Measurements from ENCODE around the gene CTNNA3.

Gene CTNNA3

DNA sequence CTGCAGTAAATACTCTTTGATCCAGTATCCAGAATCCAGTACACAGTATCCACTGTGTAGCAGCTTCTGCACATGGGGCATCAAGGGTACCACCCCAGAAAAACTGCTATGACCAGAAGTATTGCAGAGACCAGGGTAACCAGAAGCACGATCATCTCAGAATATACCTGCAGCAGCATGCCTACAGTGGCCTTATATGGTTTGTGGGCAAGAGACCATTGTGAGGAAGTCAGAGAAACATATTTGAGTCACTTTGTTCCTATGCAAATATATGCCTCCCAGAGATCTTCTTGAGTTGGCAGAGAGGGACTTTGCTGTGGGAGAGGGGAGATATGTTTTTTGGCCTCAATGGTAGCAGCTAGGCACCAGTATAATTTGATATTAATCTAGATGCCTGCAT, 976.5 kb downstream of the CTNNA3 start:
- in situ Hi-C loops (cut with MboI; ENCODE audit: low sequenced_read_pairs): no loop called here

DNA sequence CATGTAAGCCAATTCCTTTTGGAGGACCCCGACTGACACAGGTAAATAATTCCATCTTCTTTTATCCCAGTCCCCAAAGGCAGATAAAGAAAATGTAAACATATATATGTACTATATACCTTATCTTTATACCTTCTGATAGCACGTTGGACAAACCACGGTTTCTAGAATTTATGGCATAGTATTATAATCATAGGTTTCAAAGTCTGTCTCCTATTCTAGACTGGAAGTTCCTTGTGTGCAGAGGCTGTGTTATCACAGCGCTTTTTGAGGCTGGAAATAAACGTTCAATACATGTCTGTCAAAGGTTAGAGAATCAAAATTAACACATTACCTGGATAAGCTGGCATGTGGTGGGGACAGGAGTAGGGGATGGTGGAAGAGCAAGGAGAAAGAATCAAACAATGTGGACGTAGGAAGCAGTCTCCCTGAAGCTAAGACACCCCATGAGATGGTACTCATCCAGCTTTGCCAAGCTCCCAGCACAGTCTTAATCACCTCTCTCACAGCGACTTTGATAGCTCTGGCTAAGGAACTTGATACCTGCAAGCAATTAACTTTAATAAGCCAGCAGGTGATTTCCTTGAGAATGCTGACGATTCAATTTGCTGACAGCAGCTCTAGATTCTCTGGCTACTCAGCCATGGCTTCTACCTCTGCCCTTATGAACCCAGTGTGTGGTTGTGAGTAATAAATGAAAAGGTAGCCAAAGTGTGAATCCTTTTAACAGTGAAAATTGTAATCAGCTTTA, 978.6 kb downstream of the CTNNA3 start:
- in situ Hi-C loops (cut with MboI; ENCODE audit: low sequenced_read_pairs): no loop called here

DNA sequence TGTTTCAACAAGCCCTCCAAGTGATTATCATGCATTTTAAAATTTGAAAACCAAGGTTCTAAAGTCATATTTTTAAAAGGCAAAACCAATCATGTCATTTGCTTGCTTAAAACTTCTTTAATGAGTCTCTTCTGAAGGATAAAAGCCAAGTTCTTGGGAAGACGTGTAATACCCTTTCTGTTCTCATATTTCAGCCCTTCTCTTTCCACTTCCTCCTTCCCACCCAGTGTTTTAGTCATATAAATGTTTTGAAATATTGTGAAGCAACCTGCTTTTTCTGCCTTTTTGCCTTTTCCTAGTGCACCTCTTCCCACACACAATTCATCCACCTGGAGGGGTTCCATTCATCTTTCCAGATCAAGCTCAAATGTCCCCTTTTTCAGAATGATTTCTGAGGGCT, 981.3 kb downstream of the CTNNA3 start:
- in situ Hi-C loops (cut with MboI; ENCODE audit: low sequenced_read_pairs): no loop called here

DNA sequence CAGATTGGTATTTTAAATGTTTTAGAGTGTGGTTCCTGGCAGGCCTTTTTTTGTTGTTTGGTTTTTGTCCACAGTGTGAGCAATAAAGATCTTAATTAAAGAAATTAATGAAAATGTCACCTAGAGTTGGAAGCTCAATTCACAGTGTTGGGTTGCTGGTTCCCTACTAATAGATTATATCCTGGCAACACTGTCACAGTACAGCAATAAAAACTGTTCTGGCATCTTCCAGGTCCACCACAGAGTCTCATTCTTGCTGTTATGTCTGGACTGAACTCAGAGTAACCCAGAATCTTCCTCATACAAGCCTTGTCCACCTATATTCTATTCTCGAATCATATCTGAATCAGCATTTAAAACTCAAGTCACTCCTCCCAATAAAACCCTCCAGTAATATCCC, 982.6 kb downstream of the CTNNA3 start:
- in situ Hi-C loops (cut with MboI; ENCODE audit: low sequenced_read_pairs): no loop called here

DNA sequence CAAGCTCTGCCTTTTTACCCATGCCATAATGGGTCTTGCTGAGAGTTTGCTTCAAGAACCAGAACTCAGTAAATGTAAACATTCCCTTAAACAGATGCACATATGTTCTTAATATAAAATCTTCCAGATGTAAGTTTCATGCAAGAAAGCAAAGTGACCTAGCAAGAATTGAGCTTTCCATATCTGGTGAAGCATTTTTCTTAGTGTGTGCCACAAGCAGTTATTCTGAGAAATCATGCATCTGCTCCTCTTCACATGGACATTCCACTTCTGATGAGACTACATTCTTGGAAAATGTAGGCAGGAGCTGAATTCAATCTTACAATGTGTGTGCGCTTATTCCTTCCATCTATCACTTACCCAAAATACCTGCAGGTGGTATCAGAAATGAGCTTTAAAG, 997.9 kb downstream of the CTNNA3 start:
- in situ Hi-C loops (cut with MboI; ENCODE audit: low sequenced_read_pairs): no loop called here

DNA sequence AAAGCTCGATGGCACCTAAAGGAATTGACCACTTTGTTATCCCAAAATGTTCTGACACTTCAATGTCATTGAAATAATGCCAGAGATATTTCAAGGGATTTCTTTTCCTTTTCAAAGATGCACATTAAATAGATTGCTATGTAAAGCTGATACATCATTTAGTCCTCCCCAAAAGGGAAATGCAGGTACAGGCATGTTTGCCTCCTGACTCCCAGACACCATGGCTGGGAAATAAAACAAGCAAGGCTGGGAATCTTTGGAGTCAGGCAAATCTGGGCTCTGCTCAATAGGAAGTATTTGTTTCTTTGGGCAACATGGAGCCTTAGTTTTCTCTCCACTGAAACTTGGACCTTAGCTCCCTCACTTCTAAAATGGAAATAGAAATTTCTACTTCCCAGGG, 1000.9 kb downstream of the CTNNA3 start:
- in situ Hi-C loops (cut with MboI; ENCODE audit: low sequenced_read_pairs): no loop called here

DNA sequence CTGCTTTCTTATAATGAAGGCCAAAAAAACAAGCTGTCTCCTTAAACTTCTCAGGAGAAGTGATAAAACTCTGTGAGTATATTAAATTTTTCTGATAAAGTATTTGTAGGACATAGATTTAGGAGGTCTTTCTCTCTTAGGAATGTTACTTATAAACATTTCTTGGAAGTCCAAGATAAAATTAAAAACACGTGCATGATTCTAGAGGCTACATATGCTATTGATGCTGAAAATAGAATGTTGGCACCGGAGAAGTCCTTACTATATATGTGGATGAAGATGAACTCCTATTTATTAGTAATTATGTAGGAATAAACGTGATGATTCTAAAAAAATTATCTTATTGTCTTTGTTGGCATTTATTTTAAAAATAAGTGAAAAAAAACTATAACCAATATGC, 1011.4 kb downstream of the CTNNA3 start:
- in situ Hi-C loops (cut with MboI; ENCODE audit: low sequenced_read_pairs): no loop called here

DNA sequence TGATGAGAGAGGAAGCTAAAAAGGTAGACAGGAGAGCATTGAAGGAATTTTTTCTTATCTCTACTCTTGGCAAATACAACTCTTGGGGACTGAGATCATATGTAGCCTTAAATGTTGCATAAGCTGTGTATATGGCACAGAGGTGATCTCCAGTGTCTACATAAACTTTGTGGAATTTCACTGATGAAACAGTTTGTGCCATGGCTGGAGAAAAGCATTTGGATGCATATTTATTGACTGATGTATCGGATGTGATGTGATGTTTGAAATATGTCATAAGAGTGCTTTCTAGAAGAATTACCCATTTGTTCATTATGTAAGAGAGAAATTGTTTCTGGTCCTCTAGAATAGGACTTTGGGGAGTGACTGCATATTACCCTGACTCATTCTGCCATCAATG, 1015.1 kb downstream of the CTNNA3 start:
- in situ Hi-C loops (cut with MboI; ENCODE audit: low sequenced_read_pairs): no loop called here

DNA sequence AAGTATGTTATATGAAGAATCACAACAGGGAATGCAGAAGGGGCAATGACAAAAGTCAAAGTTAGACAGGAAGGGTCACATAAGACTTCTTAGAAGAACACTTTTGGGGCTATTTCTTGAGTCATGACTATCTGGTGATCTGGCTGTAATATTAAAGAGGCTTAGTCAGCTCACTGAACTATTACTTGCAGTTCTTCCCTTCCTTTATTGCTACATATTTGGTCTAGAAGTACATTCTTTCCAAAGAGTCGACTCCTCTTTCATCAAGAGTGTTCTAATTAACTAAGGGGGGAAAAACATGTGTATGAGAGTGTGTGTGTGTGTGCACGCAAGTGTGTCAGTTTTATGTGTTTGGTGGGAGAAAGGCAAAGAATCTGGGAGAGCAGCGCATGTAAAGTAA, 1017.5 kb downstream of the CTNNA3 start:
- in situ Hi-C loops (cut with MboI; ENCODE audit: low sequenced_read_pairs): no loop called here

DNA sequence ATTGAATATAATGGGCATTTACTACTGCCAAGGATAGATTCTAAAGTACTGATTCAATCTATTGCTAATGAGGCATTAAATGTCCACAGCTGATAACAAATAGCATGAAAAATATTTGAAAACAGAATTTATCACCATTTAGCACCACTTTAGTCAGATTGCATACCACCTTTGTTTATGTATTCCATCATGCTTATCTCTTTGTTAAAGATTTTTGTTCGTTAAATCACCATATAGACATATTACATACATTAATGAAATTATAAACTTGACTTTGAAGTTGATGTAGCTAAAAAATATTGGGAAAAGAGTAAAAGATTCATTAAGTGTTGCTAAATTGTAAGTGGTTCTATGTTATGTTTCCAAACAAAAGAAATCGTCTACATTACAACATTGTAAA, 1022.9 kb downstream of the CTNNA3 start:
- in situ Hi-C loops (cut with MboI; ENCODE audit: low sequenced_read_pairs): no loop called here

DNA sequence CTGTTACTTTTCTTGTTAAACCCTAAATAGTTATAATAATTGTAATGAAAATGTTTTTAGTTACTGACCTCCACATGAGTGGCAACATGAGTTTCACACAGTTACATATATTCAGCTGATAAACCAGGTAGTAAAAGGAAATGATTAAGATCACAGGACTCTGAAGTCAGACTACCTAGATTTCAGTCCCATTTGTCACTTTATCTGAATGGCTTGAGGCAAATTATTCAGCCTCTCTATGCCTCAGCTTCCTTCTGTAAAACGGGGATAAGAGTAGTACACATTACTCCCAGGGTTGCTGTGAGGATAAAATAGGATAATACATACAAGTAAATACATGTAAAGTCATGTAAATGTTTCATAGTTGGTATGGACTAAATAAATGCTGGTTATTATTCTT, 1024.4 kb downstream of the CTNNA3 start:
- in situ Hi-C loops (cut with MboI; ENCODE audit: low sequenced_read_pairs): no loop called here

DNA sequence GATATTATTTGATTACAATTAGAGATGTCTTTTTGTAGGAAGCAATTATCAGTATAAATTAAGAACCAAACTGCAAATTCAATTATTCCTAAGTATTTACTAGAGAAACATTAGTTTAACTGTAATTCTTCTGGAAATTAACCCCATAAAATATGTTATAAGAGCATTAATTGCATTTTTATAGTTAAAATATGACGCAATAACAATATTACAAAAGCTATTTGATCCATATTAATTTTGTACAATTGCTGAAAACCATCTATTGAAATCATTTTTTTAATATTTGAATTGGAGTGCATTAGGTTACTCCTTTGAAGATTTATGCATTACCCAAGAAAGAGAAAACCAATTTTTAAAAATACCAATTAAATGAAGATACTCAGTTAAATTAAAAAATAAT, 1024.9 kb downstream of the CTNNA3 start:
- in situ Hi-C loops (cut with MboI; ENCODE audit: low sequenced_read_pairs): no loop called here

DNA sequence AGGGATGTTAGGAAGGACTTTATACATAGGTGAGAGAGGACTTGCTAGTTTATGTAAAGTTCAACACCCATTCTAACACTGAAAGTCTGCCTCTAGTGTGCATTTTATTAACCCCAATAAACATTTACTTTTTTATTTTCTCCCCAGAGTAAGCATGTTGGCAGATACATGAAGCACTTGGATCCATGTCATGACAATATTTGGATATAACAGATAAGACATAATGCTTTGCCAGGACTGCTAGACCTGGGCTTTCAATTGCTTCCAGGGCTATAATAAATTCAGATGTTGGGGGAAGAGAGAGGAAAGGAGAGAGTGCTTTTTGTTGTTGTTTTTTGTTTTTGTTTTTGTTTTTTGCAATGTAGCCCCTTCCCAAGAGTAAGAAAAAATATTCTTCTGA, 1039.5 kb downstream of the CTNNA3 start:
- in situ Hi-C loops (cut with MboI; ENCODE audit: low sequenced_read_pairs): no loop called here

DNA sequence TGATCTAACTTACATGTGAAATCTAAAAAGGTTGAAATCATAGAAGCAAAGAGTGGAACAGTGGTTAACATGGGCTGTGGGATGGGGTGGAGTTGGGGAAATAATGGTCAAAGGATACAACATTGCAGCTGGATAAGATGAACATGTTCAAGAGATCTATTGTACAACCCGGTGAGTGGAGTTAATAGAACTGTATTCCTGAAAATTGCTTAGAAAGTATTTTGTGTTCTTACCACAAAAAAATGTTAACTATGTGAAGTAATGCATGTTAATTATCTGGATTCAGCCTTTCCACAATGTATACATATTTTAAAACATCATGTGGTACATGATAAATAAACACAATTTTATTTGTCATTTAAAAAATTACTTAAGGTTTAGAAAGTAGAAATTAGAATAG, 1041.1 kb downstream of the CTNNA3 start:
- in situ Hi-C loops (cut with MboI; ENCODE audit: low sequenced_read_pairs): no loop called here

DNA sequence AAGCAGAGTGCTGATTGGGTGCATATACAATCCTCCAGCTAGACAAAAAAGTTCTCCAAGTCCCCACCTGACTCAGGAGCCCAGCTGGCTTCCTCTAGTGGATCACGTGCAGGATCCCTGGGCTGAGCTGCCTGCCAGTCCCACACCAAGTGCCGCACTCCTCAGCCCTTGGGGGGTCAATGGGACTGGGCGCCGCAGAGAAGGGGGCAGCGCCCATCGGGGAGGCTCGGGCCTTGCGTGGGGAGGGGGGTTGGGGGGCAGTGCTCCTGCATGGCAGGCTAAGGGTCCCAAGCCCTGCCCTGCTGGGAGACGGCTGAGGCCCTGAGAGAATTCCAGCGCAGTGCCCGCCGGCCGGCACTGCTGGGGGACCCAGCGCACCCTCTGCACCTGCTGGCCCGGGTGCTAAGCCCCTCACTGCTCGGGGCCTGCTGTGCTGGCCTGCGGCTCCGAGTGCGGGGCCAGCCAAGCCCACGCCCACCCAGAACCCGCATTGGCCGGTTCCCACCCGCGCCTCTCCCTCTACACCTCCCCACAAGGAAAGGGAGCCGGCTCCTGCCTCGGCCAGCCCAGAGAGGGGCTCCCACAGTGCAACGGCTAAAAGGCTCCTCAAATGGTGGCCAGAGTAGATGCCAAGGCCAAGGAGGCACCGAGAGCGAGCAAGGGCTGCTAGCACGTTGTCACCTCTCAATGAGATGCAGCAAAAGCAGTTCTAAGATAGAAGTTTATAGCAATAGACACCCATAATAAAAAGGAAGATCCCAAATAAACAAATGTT, 1044.5 kb downstream of the CTNNA3 start:
- in situ Hi-C loops (cut with MboI; ENCODE audit: low sequenced_read_pairs): no loop called here

DNA sequence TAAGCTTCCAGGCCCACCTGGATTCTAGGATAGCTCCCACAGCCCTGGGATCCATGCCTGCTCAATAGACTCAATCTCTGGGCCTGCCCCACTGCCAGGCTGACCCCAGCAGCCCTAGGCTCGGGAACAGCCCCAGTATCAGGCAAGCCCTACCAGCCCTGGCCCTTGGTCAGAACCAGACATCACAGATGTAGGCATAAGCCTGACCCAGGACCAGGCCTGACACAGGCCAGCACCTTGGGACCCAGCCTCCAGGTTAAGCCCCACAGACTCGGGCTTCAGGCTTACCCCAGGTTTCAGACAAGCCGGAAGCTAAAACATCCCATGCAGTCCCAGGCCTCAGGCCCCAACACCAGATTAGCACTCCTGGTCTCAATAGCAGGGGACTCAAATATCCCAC, 1046.4 kb downstream of the CTNNA3 start:
- in situ Hi-C loops (cut with MboI; ENCODE audit: low sequenced_read_pairs): no loop called here

DNA sequence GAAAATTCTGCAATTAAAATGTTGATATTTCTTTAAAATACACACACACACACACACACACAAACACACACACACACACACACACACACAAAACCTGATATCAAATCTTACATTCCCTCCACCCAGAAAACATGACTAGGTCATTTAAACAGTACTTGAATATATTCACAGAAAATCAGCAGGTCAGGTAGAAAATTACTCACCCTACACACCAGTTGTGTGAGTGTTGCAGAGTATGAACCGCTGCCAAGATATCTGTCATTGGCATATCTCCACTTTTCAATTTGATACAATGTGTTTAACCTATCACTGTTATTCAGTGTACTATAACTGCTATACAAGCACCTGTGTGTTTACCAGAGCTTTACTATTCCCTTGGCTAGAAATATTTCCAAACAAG, 1053.8 kb downstream of the CTNNA3 start:
- in situ Hi-C loops (cut with MboI; ENCODE audit: low sequenced_read_pairs): no loop called here

DNA sequence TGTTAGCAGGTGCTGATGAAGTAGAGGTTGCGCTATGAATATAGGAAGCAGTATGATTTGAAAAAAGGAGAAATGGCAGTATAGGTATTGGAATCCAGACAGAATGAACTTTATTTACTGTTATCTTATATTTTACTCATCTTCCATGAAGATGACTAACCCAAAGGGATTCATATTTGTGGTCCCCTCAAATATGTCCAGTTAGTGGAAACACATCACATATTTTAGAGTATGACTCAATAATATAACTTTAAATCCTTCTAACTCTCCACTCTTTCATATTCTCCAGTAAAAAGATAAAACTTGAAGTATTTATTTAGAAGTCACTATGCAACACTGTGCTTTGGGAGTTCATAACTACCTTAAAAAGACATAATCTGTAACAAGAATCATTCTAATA, 1056.6 kb downstream of the CTNNA3 start:
- in situ Hi-C loops (cut with MboI; ENCODE audit: low sequenced_read_pairs): no loop called here

DNA sequence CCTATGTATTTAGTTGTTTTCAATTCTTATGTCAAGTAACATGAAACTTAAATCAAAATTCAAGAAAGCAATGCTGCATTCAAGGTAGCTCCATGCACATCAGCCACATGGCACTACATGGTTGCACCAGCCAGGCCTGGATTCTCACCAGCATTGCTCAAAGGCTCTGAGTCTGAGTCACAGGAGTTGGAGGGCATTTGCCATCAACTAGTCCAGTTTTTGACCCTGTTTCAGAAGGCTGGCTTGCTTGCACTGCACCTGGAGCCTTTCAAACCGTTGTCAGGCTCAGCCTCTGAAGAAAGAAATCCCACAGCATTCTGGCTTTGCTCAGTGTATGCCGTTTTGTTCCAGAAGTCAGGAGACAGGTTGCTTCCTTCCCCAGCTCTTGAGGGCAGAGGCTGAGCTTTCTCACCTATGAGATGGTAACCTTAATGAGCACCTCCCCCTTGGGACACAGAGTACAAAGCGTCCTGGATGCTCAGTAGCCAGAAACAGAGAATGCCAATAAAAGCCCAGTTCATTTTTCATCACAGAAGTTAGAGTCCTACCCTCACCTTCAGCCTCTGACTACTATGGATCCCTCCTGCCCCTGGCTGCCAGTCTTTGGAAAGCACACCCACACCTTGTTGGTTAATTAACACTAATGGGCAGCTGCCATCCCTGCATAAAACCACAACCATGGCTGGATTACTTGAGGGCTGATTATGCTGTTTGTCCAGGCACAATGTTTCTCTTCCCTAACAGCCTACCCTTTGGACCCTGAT, 1058.5 kb downstream of the CTNNA3 start:
- in situ Hi-C loops (cut with MboI; ENCODE audit: low sequenced_read_pairs): no loop called here

DNA sequence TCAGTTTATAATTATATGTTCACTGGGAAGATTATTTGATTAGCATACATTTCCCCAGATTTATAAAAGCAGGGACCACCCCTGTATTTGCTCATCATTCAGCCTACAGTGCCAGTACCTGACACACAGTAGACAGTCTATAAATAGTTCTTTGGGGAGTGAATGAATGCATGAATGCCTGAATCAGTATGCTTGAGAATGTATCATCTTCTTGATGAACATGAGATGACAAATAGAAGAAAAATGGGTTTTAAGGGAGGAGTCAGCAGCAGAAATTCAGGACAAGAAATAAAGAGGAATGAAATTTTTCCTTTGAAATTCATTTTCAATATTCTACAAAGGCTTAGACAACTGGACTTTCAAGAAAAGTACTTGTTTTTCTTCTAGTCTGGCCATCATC, 1066.0 kb downstream of the CTNNA3 start:
- in situ Hi-C loops (cut with MboI; ENCODE audit: low sequenced_read_pairs): no loop called here

DNA sequence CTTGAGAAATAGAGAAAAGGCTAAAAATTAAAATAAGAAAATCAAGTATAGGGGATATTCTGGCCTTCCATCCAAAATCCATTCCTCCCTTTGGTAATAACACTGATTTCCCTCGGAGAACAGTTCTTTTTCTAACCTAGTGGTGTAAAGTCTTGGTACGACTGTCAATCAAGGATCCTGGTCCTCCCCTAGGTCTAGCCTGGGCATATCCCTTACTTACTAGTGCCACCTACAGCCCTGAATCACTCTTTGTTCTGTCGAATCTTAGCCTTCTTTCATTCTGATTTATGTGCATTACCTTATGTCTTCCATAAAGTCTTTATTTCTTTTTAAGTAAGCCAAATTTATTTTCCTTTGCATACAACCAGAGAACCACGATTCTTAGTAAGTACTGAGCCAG, 1068.8 kb downstream of the CTNNA3 start:
- in situ Hi-C loops (cut with MboI; ENCODE audit: low sequenced_read_pairs): no loop called here
